ENCODE measurements around the gene FBXO41.
A peak's percentile ranks its signal among the peaks of the same experiment; 100 is the strongest.

Gene FBXO41, protein sequence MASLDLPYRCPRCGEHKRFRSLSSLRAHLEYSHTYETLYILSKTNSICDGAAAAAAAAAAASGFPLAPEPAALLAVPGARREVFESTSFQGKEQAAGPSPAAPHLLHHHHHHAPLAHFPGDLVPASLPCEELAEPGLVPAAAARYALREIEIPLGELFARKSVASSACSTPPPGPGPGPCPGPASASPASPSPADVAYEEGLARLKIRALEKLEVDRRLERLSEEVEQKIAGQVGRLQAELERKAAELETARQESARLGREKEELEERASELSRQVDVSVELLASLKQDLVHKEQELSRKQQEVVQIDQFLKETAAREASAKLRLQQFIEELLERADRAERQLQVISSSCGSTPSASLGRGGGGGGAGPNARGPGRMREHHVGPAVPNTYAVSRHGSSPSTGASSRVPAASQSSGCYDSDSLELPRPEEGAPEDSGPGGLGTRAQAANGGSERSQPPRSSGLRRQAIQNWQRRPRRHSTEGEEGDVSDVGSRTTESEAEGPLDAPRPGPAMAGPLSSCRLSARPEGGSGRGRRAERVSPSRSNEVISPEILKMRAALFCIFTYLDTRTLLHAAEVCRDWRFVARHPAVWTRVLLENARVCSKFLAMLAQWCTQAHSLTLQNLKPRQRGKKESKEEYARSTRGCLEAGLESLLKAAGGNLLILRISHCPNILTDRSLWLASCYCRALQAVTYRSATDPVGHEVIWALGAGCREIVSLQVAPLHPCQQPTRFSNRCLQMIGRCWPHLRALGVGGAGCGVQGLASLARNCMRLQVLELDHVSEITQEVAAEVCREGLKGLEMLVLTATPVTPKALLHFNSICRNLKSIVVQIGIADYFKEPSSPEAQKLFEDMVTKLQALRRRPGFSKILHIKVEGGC

DNA sequence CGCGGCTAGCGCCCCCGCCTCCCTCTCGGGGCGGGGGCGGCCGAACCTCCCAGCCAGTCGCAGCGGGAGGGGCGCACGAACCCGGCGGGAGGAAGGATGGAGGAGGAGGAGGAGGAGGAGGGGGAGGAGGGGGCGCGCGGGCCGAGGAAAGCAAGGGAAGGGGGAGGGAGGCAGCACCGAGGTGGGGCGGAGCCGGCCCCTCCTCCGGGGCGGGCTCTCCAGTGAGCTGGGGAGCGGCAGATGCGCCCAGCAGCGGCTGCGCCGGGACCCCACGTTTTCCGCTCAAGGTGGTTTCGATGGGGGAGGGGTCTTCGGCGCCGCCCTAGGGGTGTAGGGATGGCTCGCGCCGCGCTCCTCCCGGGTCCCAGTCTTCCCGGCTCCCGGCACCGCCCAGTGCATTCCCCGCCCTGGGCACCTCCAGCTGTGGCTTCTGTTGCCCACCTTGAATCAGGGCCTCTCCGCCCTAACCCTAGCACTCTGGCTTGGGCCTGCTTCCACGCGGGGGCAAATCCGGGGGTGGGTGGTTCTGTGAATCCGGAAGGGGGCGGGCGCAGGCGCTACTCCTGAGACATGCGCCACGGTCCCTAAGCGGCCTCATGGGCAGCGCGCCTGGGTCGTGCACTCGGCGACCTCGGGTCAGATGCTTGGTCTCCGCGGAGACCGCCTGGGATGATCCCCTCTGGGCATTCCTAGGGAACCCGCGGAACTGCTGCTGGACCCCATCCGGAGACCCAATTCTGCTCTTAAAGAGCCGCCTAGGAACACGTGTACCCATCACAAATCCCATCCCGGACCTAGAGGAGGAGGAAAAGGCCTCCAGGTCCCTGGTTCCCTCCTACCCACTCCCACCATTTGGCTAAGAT, at the start of gene FBXO41:
Gene FBXO41, minus strand, starts transcription at position 183 of the 863 bp plus-strand sequence. CDS start 14,848 bp downstream, outside the sequence.
- peak; percentile 81 for DNase-seq (ENCODE audit: low read depth)

DNA sequence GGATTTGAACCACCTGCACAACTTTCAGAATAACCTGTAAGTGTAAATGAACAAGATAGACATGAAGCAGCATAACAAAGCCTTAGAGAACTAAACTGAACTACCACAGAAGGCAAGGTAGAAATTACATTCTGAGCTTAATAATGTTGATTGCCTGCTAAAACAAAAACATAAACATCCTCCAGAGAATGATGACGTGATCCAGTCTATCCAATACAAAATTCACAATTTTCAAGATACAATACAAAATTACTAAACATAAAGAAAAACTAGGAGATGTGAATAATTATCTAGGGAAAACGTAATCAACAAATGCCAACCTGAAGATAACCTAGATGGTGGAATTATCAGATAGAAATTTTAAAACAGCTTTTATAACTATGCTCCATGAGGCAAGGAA, 49.8 kb upstream of the FBXO41 start:
- no peak for DNase-seq (ENCODE audit: low read depth)

DNA sequence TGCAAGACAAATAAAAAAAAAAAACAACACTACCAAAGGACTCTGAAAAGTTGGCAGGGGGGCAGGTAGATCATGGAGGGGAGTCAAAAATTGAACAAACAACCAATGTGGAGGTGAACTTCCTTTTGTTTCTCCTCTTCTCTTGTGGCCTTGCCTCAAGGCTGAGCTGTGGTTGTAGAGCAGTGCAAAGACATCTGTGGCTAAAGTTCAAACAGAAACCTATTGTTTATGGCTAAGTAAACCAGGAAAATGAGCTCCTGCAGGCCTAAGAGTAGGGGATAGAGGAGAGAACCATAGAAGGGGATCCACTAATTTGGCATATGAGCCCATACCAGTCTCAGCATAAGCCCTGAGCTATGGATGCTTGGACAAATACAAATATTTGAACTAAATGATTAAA, 49.3 kb upstream of the FBXO41 start:
- no peak for DNase-seq (ENCODE audit: low read depth)

DNA sequence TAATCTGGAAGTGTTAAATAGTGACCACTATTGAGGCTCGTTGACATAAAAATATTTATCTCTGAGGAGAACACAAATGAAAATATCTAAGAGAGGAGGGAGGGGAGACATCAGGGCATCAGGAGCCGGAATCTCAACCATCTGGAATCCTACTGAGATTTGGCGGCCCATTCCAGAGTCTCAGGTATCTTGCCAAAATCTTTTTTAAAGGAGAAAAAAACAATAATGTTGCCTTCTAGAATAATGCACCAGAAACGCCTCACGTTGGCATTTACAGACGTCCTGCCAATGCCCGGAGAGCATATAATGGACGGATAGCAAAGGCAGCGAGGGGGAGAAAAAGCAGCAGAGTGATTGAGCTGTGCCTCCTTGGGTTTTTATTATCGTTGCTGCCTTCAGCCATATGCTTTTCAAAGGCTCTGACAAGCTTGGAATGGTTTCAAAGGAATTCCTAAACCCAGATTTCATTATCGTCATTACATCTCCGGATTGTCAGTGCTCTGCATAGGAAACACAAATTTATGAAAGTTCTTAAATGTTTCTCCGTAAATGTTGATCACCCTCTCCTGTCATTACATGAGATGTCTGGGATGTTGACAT, 39.9 kb upstream of the FBXO41 start:
- DNase-seq (ENCODE audit: low read depth) = no peak

DNA sequence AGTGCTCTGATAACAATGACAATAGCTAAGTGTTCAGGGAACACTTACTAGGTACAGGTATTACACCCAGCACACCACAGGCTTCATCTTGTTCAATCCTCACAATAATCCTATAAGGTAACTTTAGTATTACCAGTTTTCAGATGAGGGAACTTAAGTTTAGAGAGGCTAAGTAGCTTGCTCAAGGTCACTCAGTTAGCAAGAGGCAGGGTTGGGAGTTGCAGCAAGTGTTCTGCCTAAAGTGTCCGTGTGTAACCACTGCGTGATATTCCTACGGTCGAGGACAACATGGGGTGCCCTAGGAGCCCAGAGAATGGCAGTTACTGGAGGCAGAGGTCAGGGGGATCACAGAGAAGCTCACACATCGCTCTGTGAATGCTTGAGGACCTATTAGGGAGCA, 39.3 kb upstream of the FBXO41 start:
- DNase-seq (ENCODE audit: low read depth) = no peak

DNA sequence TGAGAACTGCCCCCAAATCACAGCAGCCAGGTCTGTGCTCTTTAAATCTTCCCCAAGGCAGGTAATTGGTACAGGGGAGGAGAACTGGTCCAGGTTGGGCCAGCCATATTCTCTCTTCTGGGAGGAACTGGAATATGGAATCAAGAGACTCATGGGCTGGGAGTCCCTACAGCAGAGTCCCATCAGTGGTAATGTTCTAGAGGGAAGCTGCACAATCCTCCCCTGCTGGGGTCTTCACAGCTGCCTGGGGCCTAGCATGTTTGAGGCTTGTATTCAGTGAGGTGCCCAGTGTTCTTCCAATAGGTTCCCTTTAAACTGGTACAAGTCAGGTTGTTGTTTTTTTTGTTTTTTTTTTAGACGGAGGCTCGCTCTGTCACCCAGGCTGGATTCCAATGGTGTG, 30.2 kb upstream of the FBXO41 start:
- DNase-seq (ENCODE audit: low read depth) = no peak

DNA sequence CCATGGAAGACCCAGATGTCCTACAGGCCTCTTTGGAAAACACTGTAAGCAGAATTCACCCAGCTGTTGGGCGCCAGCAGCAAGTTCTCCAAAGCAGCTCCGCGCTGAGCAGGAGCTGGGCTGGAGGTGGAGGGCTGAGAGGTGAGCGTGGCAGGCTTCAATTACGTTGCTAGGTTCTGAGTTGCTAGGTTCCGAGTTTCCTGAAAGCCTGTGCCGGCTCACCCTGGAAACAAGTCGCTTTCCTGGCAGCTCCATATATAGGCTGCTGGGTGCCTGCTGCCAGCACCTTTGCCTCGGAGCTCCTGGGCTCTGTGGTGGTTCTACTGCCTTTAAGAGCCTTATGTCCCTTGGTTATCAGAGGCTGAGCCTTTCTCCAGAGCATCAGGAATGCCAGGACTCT, 23.4 kb upstream of the FBXO41 start:
- DNase-seq (ENCODE audit: low read depth) = no peak

DNA sequence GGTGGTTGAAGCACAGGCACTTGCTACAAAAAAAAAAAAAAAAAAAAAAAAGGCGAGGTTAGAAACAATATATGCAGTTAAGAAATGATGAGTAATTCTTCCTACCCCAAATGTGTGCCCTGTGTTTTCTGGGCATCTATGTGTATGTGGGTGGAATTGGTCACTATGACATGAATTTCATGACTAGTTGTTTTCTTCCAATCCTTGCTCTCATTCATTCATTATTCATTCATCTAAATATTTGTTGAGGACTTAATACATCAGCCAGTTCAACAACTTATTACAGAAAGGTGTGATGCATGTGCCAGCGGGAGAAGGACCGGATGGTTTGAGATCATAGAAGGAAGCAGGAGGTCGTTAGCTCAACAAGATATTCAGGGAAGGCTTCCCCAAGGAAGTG, 17.4 kb upstream of the FBXO41 start:
- no peak for DNase-seq (ENCODE audit: low read depth)

DNA sequence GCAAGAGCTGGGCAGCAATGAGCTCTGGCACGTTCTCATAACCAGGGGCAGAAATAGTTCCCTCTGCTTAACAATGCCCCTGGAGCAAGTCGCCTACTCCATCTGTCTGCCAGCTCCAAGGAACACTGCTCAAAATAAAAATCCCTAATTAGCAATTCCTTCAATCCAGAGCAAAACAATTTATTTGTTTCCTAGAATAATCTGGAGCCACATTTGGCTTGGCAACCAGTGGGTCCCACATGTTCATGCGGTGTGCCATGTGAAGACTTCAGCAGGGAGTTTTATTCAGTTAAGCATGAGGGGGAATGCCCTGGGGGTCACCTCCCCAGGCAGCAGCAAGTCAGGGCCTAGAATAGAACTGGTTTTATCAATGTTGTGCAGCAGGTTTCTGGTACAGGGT, 16.6 kb upstream of the FBXO41 start:
- no peak for DNase-seq (ENCODE audit: low read depth)

DNA sequence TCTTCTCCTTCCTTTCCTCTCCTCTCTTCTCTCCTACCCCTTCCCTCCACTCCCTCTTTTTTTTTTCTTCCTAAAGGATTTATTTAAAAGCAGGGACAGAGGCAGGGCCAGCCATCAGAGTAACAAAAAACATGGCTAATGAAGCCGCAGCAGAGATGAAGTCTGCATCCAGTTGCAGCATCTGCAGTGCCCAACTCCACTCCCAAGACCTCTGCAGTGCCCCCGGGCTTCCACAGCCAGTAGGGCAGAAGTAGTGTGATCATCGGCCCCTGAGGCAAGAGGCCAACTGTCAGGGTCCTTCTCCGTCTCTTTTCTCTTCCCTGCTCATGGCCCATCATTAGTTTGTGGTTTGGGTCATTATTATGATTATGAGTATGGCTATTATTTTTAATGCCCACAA, 13.3 kb upstream of the FBXO41 start:
- DNase-seq (ENCODE audit: low read depth) = no peak

DNA sequence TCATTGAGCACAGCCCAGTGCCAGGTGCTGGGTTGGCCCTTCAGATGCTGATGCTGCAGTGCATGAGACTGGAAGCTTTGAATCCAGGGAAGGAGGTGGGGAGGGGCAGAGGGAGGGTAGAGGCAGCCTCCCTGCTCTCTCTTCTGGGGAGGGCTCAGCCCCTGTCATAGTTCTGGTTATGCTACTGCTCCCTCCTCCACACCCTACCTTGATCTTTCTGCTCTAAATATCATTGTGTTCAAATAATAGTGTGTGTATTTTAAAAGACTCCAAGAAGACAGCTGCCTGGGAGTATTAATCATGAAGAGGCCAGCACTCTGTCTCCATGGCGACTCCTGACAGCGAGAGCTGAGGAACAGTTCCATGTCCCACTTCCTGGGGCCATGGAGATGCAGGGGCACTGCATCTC, 12.9 kb upstream of the FBXO41 start:
- DNase-seq (ENCODE audit: low read depth) = no peak

DNA sequence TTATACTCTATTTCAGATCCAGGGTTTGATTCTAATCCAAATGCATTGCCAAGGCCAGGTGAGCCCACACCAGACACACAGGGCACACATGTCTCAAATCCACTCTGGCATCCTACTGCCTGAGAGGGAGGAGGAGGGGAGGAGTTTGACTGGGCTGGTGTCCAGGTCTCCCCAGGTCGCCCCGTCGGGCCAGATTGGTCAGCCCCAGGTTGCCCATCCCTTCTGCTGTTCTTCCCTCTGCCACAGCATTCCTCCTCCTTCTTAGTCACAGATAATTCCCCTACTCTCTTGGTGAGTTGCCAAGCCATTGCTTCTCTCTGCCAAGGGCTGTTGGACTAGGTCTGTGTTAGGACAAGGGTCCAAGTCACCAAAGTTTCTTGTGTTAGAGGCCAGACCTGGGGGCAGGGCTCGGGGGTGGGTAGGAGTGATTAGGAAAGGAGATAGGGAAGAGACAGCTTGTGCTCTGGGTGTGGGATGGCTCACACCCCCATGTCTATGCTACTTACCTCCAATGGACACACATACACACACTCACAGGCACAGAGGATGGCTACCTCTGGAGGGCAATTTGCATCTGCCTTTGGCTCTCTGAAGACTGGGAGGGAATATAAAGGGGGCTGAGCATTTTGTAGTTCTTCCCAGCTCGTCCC, 11.6 kb upstream of the FBXO41 start:
- DNase-seq (ENCODE audit: low read depth) = no peak

DNA sequence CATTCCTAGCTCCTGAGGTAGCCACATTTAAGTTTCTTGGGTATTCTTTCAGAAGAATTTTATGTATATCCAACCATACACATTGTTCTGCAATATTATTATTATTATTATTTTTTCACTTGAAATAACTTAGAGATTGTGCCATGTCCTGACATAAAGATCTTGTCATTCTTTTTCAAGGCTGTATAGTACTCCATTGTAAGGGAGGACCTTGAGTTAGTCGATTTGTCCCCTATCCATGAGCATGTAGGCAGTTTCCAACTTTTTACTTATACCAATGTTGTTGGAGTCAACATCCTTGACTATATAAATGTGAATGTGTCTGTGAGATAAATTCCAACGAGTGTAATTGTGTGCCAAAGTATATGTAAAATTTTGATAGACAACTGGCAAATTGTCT, 10.0 kb upstream of the FBXO41 start:
- no peak for DNase-seq (ENCODE audit: low read depth)

DNA sequence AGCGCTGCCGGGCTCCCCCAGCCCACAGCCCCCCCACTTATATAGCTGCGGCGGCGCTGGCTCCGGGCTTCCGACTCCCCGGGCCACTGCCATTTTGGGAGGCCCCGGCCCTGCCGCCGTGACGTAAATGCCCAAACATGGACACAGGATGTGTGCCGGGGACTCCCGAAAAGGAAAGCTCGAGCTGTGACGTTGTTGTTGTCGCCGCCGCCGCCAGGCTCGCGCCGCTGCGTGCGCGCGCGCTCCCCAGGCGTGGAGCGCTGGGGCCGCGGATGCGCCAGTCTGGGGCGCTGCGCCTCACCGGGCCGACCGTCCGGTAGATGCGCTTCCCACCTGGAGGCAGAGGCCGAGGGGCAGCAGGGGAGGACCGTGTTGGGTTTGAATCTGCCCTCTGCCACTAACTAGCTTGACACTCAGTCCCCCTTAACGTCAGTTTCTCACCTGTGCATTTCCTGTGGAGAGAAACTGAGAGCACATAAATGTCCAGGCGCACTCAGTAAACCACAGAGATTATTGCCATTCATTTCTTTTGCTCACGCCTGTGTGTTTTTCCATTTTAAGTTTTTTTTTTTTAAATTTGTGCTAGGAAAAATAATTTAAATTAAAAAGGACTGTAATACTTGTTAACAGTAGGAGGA, 9.4 kb upstream of the FBXO41 start, which contains the start of gene EGR4:
Gene EGR4, minus strand, starts transcription at position 15 of the 638 bp plus-strand sequence. CDS start 231 bp downstream, outside the sequence.
- peak; percentile 90 for DNase-seq (ENCODE audit: low read depth)

DNA sequence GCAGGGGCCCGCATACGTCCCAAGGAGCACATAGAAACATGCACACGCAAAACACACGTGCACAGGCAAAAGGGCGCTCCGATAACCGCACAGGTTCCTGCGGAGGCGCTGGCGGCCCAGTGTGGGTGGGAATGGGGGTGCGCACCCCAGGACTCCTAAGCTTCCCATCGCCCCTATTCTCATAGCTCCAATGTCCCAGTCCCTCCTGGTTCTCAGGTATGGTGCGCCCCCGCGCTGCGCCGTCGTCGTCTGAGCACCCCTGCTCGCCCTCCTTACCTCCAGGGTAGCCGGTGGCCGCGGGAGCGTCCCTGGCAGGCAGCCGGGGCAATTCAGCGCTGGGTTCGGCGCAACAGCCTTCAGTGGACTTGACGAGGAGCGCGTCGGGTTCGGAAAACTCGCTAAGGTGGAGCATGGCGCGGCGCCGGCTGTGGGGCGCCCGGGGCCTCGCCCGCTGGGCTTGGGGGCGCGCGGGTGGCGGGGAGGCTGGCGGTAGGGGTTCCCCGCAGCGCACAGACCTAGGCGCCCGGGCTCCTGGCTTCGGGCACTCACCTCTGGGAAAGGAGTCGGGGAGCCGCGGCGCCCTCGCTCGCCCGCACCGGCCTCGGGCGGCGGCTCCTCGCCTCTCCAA, 8.7 kb upstream of the FBXO41 start:
- no peak for DNase-seq (ENCODE audit: low read depth)

DNA sequence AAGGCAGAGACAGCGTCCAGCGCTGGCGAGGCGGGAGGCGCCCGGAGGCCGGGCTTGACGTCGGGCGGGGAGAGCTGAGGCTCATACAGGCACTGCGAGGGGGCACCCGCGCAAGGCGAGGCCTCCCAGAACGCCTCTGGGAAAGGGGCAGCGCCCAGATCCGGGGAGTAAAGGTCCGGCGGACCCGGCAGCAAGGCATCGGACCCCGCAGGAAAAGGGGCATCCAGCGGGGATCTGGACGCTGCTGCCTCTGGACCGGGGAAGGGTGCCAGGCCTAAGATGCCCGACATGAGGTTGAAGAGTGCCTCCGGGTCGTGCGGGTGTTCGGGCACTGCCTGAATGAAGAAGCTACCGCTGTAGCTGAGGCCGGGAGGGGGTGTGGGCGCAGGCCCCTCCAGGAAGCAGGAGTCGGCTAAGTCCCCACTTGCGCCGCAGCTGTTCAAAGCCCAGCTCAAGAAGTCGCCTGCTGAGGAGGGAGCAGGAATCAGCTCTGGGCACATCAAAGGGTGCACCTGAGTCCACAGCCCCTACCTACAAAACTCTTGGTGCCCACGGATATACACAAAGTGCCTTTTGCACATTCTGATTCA, 8.1 kb upstream of the FBXO41 start:
- no peak for DNase-seq (ENCODE audit: low read depth)

DNA sequence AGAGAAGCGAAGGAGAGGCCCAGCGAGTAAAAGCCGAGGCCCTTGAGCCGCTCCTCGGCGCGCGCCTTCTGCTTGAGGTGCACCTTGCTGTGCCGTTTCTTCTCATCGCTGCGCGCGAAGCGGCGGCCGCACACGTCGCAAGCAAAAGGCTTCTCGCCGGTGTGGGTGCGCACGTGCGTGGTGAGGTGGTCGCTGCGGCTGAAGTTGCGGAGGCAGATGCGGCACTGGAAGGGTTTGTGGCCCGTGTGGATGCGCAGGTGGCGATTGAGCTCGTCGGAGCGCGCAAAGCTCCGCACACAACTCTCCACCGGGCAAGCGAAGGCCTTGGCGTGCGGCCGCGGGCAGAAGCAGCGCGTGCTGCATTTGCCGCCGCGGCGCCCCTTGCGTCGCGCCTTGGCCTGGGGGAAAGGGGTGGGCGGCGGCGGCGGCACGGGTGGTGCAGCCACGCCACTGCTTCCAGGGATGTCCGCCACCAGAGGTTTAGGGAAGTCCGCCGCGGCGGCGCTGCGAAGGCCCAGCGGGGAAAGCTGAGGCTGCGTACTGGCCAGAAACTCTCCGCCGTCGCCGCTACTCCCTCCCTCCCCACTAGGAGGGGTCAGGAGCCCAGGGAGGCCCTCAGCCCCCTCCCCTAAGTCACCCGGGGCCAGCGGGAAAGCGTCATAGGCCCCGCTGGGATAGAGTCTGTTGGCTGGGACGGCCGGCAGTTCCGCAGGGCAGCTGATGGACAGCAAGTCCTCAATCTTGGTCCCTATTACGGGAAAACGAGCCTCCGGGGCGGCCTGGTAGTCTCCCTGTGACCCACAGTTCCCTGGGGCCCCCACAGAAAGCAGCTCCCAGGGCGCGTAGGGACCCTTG, 7.4 kb upstream of the FBXO41 start:
- no peak for DNase-seq (ENCODE audit: low read depth)

DNA sequence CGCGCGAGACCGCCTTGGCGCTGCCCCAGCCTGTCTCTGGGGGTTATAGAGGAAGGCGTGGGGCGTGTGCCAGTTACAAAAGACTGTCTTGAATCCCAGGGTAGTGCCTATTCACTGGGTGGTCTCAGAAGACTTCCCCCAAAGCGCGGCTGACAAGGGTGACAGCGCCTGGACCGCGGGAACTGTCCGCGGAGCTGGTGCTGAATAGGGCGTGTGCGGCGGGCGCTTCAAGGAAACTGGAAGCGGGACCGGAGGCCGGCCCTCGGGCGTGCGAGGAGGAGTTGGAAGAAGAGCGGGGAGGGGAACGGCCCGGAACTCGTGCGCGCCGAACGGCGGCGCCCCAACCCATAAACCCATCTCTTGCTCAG, 6.8 kb upstream of the FBXO41 start:
- peak; percentile 23 for DNase-seq (ENCODE audit: low read depth)

All from stimulated activated CD4-positive, alpha-beta T cell treated with anti-CD3 and anti-CD28 coated beads, Interleukin-2, amount 100 ng/mL, for 4 hours (primary cell).